KMS-11 (cell line): ENCODE measurements around the gene CLRN1.

ENCODE experiments used
- H2AFZ ChIP-seq: fragments of 200-600 bp; sonication (generic); 2 replicates; pipeline ENCODE4 v1.6.1; 2016; ENCODE audit warnings: antibody characterized with exemption, mixed run types, low read depth
- H3K27ac ChIP-seq: fragments of 200-600 bp; sonication (generic); 2 replicates; pipeline ENCODE4 v1.6.1; 2016; ENCODE audit warnings: mild to moderate bottlenecking, mixed run types
- H3K27me3 ChIP-seq: fragments of 200-600 bp; sonication (generic); 2 replicates; pipeline ENCODE4 v1.6.1; 2017; ENCODE audit warnings: mild to moderate bottlenecking, low read depth, mixed run types, moderate library complexity; ENCODE audit not compliant: insufficient read depth
- H3K36me3 ChIP-seq: fragments of 200-600 bp; sonication (generic); 2 replicates; pipeline ENCODE4 v1.6.1; 2017; ENCODE audit warnings: mild to moderate bottlenecking, mixed run types; ENCODE audit not compliant: insufficient read depth
- H3K4me1 ChIP-seq: fragments of 200-600 bp; sonication (generic); 2 replicates; pipeline ENCODE4 v1.6.1; 2016; ENCODE audit warnings: mild to moderate bottlenecking, low read depth, mixed run types; ENCODE audit not compliant: poor library complexity, severe bottlenecking
- H3K4me2 ChIP-seq: fragments of 200-600 bp; sonication (generic); 2 replicates; pipeline ENCODE4 v1.7.0; 2016; ENCODE audit warnings: mild to moderate bottlenecking, mixed run types
- H3K4me3 ChIP-seq: fragments of 200-600 bp; sonication (generic); IDR thresholded peaks from 2 replicates; pipeline ENCODE4 v1.6.1; 2017; ENCODE audit warnings: low read depth, low read length, mixed read lengths; ENCODE audit not compliant: insufficient read depth
- H3K79me2 ChIP-seq: fragments of 200-600 bp; sonication (generic); 2 replicates; pipeline ENCODE4 v1.6.1; 2016; ENCODE audit warnings: low read depth, mixed run types; ENCODE audit not compliant: insufficient read depth
- H3K9ac ChIP-seq: fragments of 200-600 bp; sonication (generic); 2 replicates; pipeline ENCODE4 v1.6.1; 2016; ENCODE audit warnings: mild to moderate bottlenecking, mixed run types
- H4K20me1 ChIP-seq: fragments of 200-600 bp; sonication (generic); 2 replicates; pipeline ENCODE4 v1.6.1; 2016; ENCODE audit warnings: mild to moderate bottlenecking, mixed run types; ENCODE audit not compliant: insufficient read depth
- TF ChIP-seq, protein P1 (sequence below): fragments of 200-600 bp; sonication (generic); conservative IDR thresholded peaks from 2 replicates; pipeline ENCODE4 v1.6.1; 2017; ENCODE audit warnings: low read depth, mild to moderate bottlenecking, antibody characterized with exemption, low read length, moderate library complexity, mixed read lengths

CLRN1 gene

DNA sequence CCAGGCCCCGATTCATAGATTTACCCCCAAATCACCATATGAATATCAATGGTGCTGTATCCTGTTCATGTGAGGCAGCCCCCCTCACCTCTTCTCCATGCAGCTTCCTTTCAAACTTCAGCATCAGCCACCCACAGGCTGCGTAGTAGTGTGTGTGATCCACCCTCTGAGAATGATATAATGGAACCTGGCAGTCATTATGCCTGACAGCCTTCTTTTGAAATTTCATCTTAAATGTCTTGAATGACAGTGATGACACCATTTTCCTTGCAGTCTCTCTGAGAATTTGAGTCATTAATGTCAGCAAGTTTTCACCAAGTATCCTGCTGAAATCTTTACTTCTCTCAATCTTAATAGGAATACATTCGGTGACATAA, 3.5 kb upstream of the CLRN1 start:
- no peaks in the 10 kb centered on the region for H3K4me1 ChIP-seq

GRCh38 chr3:150975086-150975991, 2.8 kb upstream of the CLRN1 start:
- Histone ChIP-seq H3K36me3 (no peaks in the 10 kb centered on the region), H3K4me1 (no peaks in the 10 kb centered on the region), H4K20me1 (no peaks in the 10 kb centered on the region), H2AFZ (no peak overlapping the region), H3K4me2 (no peak overlapping the region), H3K4me3 (no peak overlapping the region), H3K79me2 (no peaks in the 10 kb centered on the region), H3K27me3 (no peaks in the 10 kb centered on the region), H3K9ac (no peak overlapping the region), H3K27ac (no peak overlapping the region)
- TF ChIP-seq, protein P1, sequence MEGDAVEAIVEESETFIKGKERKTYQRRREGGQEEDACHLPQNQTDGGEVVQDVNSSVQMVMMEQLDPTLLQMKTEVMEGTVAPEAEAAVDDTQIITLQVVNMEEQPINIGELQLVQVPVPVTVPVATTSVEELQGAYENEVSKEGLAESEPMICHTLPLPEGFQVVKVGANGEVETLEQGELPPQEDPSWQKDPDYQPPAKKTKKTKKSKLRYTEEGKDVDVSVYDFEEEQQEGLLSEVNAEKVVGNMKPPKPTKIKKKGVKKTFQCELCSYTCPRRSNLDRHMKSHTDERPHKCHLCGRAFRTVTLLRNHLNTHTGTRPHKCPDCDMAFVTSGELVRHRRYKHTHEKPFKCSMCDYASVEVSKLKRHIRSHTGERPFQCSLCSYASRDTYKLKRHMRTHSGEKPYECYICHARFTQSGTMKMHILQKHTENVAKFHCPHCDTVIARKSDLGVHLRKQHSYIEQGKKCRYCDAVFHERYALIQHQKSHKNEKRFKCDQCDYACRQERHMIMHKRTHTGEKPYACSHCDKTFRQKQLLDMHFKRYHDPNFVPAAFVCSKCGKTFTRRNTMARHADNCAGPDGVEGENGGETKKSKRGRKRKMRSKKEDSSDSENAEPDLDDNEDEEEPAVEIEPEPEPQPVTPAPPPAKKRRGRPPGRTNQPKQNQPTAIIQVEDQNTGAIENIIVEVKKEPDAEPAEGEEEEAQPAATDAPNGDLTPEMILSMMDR = no peak

More for the DNA sequence above, 3.5 kb upstream of the CLRN1 start:
- TF ChIP-seq, protein P1 = no peak
- Histone ChIP-seq H3K4me3 (no peak overlapping the region), H3K9ac (no peak overlapping the region), H3K79me2 (no peaks in the 10 kb centered on the region), H3K27me3 (no peaks in the 10 kb centered on the region), H3K4me2 (no peak overlapping the region), H2AFZ (no peak overlapping the region), H3K27ac (no peak overlapping the region), H3K36me3 (no peaks in the 10 kb centered on the region), H4K20me1 (no peaks in the 10 kb centered on the region)

DNA sequence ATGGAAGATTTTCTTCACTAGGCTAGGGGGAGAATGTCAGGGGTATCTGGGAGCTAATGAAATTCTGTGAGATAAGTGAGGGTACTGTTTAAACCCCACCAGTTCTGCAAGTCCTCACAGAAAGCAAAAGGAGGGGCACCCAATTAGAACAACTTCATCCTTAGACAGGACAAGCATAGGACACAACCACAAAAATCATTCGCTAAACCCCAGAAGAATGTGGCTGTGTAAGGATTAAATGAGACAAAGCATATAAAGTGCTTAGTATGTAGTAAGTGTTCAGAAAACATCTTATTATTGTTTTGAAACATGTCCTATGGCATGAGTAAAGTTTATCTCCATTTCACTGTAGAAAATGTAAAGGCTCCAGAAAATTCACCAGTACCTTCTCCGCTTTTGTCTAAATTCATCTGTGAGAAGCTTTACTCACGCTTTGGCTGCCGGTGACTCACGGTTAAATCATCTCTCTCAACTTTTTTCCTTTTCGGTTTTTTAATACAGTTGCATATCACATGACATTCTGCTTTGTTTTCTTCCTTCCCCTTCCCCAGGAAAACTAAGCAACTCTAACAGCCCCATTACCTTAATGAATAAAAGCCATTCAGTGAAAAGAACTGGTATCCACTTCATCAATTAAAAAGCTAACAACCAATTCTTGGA, 1.7 kb downstream of the CLRN1 start:
- H3K4me1 ChIP-seq = no peaks in the 10 kb centered on the region
- no peaks in the 10 kb centered on the region for H3K27me3 ChIP-seq
- TF ChIP-seq, protein P1 = no peak
- H3K36me3 ChIP-seq = no peaks in the 10 kb centered on the region
- H3K79me2 ChIP-seq = no peaks in the 10 kb centered on the region
- no peak overlapping the region for H3K4me2 ChIP-seq
- H2AFZ ChIP-seq = no peak overlapping the region
- no peak overlapping the region for H3K4me3 ChIP-seq
- no peaks in the 10 kb centered on the region for H4K20me1 ChIP-seq
- no peak overlapping the region for H3K9ac ChIP-seq
- no peak overlapping the region for H3K27ac ChIP-seq

DNA sequence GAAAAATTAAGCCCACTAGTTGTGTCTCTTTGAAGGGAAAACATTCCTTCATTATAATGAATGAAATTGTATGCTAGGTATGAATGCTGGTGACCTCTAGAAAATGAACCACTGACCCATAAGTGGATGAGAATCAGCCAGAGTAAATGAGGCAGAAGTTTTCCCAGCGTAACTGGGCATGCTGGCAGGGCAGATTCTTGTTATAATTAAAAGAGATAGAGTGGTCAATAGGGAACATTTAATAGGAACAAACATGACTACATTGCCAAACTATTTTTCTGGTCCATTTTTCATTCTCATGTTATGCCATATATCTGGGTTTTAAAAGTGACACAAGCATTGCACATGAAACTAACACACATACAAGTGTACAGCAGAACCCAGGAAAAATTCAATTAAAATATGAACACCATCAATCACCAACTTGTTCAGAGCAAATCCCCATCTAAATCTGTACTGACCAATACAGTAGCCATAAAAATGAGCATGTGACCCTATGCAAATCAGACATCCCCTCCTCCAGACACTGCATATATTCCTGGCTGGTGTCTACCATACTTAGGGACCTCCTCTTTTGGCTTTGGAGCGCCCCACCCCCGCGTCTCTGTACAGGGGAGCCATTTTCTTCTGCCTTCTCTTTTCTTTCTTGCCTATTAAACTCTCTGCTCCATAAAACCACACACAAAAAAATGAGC, 4.0 kb downstream of the CLRN1 start:
- no peaks in the 10 kb centered on the region for H3K27me3 ChIP-seq
- H3K79me2 ChIP-seq = no peaks in the 10 kb centered on the region
- H2AFZ ChIP-seq = no peak overlapping the region
- no peaks in the 10 kb centered on the region for H3K4me1 ChIP-seq
- H3K4me3 ChIP-seq = no peak overlapping the region
- H3K27ac ChIP-seq = no peak overlapping the region
- no peak overlapping the region for H3K4me2 ChIP-seq
- TF ChIP-seq, protein P1 = no peak
- H3K36me3 ChIP-seq = no peaks in the 10 kb centered on the region
- H3K9ac ChIP-seq = no peak overlapping the region
- no peaks in the 10 kb centered on the region for H4K20me1 ChIP-seq
